HG03060 (cell line): Measurements from ENCODE around the gene TAP1.
A peak's percentile ranks its signal among the peaks of the same experiment; 100 is the strongest.
"Not testable (repeated sequence)": the region's sequence is repeated elsewhere in the genome, so short reads cannot be mapped to it uniquely, and the experiment has no call there.

Source experiments
- ATAC-seq: cut with Tn5 transposase; IDR thresholded peaks from one replicate; pipeline ENCODE4 v1.9.1; 2021; ENCODE audit warnings: low read depth, moderate number of reproducible peaks; ENCODE audit not compliant: unreplicated experiment

The TAP1 gene, protein sequence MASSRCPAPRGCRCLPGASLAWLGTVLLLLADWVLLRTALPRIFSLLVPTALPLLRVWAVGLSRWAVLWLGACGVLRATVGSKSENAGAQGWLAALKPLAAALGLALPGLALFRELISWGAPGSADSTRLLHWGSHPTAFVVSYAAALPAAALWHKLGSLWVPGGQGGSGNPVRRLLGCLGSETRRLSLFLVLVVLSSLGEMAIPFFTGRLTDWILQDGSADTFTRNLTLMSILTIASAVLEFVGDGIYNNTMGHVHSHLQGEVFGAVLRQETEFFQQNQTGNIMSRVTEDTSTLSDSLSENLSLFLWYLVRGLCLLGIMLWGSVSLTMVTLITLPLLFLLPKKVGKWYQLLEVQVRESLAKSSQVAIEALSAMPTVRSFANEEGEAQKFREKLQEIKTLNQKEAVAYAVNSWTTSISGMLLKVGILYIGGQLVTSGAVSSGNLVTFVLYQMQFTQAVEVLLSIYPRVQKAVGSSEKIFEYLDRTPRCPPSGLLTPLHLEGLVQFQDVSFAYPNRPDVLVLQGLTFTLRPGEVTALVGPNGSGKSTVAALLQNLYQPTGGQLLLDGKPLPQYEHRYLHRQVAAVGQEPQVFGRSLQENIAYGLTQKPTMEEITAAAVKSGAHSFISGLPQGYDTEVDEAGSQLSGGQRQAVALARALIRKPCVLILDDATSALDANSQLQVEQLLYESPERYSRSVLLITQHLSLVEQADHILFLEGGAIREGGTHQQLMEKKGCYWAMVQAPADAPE

DNA sequence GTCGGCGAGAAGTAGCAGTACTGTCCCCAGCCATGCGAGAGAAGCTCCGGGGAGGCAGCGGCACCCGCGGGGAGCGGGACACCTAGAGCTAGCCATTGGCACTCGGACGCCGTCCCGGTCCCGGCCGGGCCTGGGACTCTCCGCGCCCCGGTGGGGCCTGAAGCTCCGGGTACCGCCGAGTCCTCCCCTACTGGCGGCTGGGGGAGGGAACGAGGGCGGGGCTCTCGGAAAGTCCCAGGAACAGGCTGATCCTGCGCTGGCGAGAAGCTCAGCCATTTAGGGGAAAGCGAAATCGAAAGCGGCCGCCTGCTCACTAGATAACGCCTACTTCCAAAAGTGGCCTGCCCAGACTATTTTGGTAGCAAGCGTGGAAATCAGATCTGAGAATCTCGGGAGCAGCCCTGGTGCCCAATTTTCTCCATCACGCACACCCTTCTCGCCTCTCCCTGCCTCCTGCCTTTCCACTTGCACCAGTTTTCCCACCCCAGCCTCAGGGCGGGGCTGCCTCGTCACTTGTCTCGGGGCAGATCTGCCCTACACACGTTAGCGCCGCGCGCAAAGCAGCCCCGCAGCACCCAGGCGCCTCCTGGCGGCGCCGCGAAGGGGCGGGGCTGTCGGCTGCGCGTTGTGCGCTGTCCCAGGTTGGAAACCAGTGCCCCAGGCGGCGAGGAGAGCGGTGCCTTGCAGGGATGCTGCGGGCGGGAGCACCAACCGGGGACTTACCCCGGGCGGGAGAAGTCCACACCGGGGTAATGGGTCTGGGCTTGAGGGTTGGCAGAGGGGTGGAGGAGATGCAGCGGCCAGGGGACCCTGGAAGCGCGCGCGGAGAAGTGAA, at the start of gene TAP1, which contains the start of gene PSMB9:
Gene TAP1 (minus strand): TSS at position 164 of the 835 bp plus-strand sequence. CDS start 68 bp downstream, at position 96.
Gene PSMB9 (plus strand): TSS at position 652 of the 835 bp plus-strand sequence. CDS start 38 bp downstream, at position 690.
- peak; percentile 38 for ATAC-seq

DNA sequence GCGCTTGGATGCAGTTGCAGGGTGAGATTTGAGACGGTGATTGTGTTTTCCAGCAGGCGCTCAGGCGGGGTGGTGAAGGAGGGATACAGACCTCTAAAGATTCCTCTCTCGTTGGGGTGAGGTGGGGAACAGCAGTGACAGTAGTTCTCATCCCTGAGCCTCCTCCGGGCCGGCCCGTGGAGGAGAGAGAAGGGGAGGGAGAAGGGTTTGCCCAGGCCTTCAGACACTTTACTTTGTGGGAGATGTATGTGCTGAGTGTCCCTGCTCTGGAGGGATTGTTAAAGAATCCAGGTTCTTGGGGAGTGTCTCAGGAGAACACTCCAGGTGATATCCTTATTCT, 41.5 kb upstream of the TAP1 start:
- no peak for ATAC-seq

GRCh38 chr6:32894085-32895005, 40.8 kb upstream of the TAP1 start:
- peak; percentile 92 for ATAC-seq

DNA sequence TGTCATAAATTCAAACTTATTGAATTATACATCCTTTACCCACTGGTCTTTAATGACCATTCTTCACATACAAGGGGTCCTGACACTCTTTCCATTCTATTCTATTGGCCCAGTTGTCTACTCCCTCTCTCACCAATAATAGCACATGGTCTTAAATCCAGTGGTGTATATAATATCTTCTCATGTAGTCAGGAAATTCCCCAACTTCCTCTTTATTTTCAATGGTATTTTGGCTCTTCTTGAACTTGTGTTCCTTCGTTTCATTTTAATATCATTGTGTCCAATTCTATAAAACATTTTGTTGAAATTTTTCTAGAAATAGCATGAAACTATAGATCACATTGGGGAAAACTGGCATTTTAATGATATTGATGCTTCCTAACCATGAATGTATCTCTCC, 37.3 kb upstream of the TAP1 start:
- ATAC-seq, result no peak

DNA sequence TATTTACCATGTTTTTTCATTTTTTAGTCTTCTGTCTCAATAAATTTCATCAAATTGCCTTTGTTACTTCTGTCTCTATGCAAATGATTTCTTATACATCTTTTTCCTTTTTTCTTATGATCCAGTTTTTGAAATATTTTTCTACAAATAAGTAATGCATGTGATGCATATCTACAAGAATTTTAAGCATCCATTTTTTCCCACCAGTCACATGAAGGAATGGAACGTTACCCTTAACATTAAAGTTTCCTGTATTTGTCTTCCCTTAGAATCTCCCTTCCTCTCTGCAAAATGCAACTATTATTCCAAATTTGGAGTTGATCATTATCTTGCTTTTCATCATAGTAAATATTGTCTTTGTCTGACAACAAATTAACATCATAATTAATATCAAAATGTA, 36.0 kb upstream of the TAP1 start:
- no peak for ATAC-seq

DNA sequence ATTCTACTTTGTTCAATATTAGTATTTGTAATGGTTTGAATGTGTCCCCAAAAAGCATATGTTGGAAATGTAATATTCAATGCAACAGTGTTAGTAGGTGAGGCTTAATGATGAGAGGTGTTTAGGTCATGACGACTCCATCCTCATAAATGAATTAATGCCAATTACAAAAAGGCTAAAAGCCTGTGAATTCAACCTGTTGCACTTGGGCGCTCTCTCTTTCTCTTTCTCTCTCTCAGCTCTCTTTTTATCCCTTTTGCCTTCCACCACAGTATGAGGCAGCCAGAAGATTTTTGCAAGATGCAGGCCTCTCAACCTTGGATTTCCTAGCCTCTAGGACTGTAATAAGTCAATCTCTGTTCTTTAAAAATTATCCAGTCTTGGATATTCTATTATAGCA, 35.1 kb upstream of the TAP1 start:
- no peak for ATAC-seq

DNA sequence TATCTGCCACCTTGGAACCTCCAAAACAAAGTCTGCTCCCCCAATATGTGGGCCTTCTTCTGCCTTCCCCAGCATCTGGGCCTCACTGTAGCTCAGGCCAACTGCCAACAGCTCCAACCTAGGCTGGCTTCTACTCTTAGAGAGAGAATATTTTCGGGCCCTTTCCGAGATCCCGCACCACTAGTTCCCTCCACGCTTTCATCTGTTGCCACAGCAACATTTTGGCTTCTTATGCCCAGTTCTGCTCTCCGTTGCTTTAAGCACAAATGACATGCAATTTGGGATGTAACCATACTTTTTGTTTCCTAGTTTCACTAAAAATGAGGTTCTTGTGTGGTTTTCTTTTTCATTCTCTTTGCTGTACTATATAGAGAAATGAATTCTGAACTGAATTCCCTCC, 34.1 kb upstream of the TAP1 start:
- no peak for ATAC-seq

- ATAC-seq, result no peak
Measured at GRCh38 chr6:32886681-32887383, 33.3 kb upstream of the TAP1 start.

GRCh38 chr6:32885698-32886286, 32.3 kb upstream of the TAP1 start:
- ATAC-seq, result no peak

DNA sequence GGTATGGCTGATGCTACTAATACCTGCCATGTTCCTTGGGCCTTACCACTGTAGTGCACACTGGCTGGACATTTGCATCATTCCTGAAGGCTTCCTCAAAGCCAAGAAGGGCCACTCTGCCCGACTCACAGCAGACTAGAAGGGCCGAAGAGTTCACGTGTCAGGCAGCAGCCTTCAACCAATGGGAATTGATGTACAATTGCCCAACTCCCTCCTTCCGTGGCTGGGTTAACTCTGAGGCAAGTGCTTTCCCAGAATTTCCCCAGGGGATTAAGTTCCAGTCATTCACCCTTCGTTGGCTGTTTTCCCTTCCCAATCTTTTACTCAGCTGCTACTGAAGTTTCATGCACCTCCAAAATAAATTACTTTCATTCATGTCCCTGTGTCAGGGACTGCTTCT, 30.3 kb upstream of the TAP1 start:
- no peak for ATAC-seq

DNA sequence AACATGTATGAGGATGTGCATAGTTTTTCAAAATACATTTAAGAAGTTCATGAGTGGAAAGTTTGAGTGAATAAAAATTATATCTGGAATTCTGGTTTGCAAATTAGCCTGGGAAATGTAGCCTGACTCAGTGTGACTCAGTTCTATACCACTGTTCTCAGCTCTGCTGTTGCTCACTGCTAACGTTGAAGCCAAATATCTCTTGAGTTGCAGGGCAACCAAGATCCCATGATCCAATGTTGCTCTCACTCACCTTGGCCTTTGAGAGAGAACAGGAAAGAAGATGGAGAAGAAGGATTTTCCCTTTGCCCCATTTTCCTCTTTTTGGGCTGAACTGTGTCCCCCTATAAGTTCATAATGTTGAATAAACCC, 29.4 kb upstream of the TAP1 start:
- ATAC-seq, result no peak

GRCh38 chr6:32880962-32881361, 27.5 kb upstream of the TAP1 start:
- ATAC-seq, result not testable (repeated sequence)

GRCh38 chr6:32879691-32880090, 26.2 kb upstream of the TAP1 start:
- no peak for ATAC-seq

DNA sequence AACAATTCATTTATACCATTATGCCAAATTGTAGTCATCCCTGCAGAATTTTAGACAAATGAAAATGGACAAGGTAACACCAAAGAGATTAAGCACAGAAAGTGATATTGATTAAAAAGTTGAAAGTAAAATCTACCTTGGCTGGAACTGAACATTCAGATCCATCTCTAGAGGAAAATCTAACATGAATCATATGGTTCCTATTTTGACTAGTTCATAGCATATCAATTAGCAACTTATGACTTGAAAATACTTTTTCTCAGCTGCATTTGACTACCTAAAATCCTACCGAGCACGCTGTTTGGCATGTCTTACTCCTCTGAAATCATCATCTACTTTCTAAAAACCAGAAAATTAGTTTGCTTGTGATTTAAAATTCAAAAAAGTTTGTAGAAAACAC, 23.1 kb upstream of the TAP1 start:
- ATAC-seq, result no peak

DNA sequence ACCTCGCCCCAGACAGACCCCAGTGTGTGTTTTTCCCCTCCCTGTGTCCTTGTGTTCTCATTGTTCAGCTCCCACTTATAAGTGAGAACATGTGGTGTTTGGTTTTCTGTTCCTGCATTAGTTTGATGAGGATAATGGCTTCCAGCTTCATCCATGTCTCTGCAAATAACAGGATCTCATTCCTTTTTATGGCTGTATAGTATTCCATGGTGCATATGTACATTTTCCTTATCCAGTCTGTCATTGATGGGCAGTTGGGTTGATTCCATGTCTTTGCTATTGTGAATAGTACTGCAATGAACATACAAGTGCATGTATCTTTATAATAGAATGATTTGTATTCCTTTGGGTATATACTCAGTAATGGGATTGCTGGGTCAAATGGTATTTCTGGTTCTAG, 20.4 kb upstream of the TAP1 start:
- not testable (repeated sequence) for ATAC-seq

- no peak for ATAC-seq
Measured at GRCh38 chr6:32868257-32868788, 14.8 kb upstream of the TAP1 start.

GRCh38 chr6:32867554-32868256, 14.2 kb upstream of the TAP1 start:
- no peak for ATAC-seq

DNA sequence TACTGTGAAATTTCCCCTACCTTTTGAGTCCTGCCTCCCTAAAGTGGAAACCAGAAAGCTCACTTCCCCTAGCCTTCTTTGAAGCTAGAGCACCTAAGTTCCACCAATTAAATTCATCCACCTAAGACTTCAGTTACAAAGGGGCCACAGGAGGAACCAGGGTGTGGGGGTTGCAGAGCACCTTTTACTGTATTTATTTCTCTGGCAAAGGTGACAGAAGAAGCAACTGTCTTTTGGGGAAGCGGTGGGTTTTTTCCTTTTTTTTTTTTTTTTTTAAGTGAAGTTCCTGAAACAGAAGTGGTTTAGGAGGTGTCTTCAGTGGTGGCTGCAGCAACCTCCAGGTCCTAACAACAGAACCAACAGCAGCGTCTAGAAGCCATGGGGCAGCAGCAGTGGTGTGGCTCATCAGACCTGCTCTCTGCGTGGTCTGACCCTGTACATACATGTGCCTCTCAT, 13.5 kb upstream of the TAP1 start:
- ATAC-seq, result no peak
